IMR-90 (cell line): ENCODE measurements around the gene USP5.

Experiments
- BHLHE40 ChIP-seq: fragments of 150-350 bp; IDR thresholded peaks from 2 replicates; pipeline ENCODE4 v1.6.1; 2016; ENCODE audit warnings: mild to moderate bottlenecking, low read depth, low read length
- CEBPB ChIP-seq: IDR thresholded peaks from 2 replicates; pipeline ENCODE4 v1.6.1; 2012; ENCODE audit warnings: low read depth, low read length, improper control_type of control experiment
- CHD1 ChIP-seq: IDR thresholded peaks from 2 replicates; pipeline ENCODE4 v1.6.1; 2012; ENCODE audit warnings: low read depth, low read length, improper control_type of control experiment
- CTCF ChIP-seq: conservative IDR thresholded peaks from 2 replicates; pipeline ENCODE4 v1.5.1; 2012; ENCODE audit warnings: mild to moderate bottlenecking, low read depth, low read length, improper control_type of control experiment
- FOS ChIP-seq: fragments of 150-350 bp; IDR thresholded peaks from 2 replicates; pipeline ENCODE4 v1.6.1; 2016; ENCODE audit warnings: low read depth, low read length
- MAFK ChIP-seq: IDR thresholded peaks from 2 replicates; pipeline ENCODE4 v1.6.1; 2012; ENCODE audit warnings: low read depth, low read length, improper control_type of control experiment
- NFE2L2 ChIP-seq: fragments of 150-350 bp; IDR thresholded peaks from 2 replicates; pipeline ENCODE4 v1.6.1; 2016; ENCODE audit warnings: low read depth, mild to moderate bottlenecking, low read length
- POLR2A ChIP-seq: IDR thresholded peaks from 2 replicates; pipeline ENCODE4 v1.6.1; 2012; ENCODE audit warnings: mild to moderate bottlenecking, low read depth, low read length
- RAD21 ChIP-seq: IDR thresholded peaks from 2 replicates; pipeline ENCODE4 v1.6.1; 2012; ENCODE audit warnings: low read length, improper control_type of control experiment
- RCOR1 ChIP-seq: IDR thresholded peaks from 2 replicates; pipeline ENCODE4 v1.6.1; 2012; ENCODE audit warnings: mild to moderate bottlenecking, low read length, improper control_type of control experiment; ENCODE audit not compliant: insufficient replicate concordance
- SMC3 ChIP-seq: fragments of 150-350 bp; IDR thresholded peaks from 2 replicates; pipeline ENCODE4 v1.6.1; 2016; ENCODE audit warnings: low read depth, mild to moderate bottlenecking, antibody characterized with exemption, low read length, moderate library complexity
- TF ChIP-seq, protein P1 (sequence below): fragments of 150-350 bp; IDR thresholded peaks from 2 replicates; pipeline ENCODE4 v1.6.1; 2017; ENCODE audit warnings: mild to moderate bottlenecking, antibody characterized with exemption, low read length, low read depth

GRCh38 chr12:6822426-6823135, 29.4 kb upstream of the USP5 start:
- TF ChIP-seq RAD21 (no peak), CTCF (no peak), CHD1 (no peak), FOS (no peak), CEBPB (no peak), BHLHE40 (no peak), MAFK (no peak), POLR2A (no peak), NFE2L2 (no peak), SMC3 (no peak), RCOR1 (no peak)
- TF ChIP-seq, protein P1, sequence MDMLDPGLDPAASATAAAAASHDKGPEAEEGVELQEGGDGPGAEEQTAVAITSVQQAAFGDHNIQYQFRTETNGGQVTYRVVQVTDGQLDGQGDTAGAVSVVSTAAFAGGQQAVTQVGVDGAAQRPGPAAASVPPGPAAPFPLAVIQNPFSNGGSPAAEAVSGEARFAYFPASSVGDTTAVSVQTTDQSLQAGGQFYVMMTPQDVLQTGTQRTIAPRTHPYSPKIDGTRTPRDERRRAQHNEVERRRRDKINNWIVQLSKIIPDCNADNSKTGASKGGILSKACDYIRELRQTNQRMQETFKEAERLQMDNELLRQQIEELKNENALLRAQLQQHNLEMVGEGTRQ: no peak
